BLaER1 (cell line): ENCODE results near the gene VWC2L.

ENCODE experiments used
- H3K27ac ChIP-seq: shearing (Covaris generic); formaldehyde crosslinking; 2 replicates; pipeline ENCODE4 v1.8.1; 2022
- H3K27me3 ChIP-seq: shearing (Covaris generic); formaldehyde crosslinking; 2 replicates; pipeline ENCODE4 v1.8.1; 2022
- H3K36me3 ChIP-seq: shearing (Covaris generic); formaldehyde crosslinking; 2 replicates; pipeline ENCODE4 v1.8.1; 2022
- H3K4me1 ChIP-seq: shearing (Covaris generic); formaldehyde crosslinking; 2 replicates; pipeline ENCODE4 v1.8.1; 2022
- H3K4me2 ChIP-seq: shearing (Covaris generic); formaldehyde crosslinking; 2 replicates; pipeline ENCODE4 v1.8.1; 2022
- H3K4me3 ChIP-seq: shearing (Covaris generic); formaldehyde crosslinking; 2 replicates; pipeline ENCODE4 v1.8.1; 2022
- H3K9ac ChIP-seq: shearing (Covaris generic); formaldehyde crosslinking; 2 replicates; pipeline ENCODE4 v1.8.1; 2022
- H3K9me3 ChIP-seq: shearing (Covaris generic); formaldehyde crosslinking; 2 replicates; pipeline ENCODE4 v1.8.1; 2022
- H4K20me1 ChIP-seq: shearing (Covaris generic); formaldehyde crosslinking; 2 replicates; pipeline ENCODE4 v1.8.1; 2022
- Cebpa-rat ChIP-seq: shearing (Covaris generic); IDR thresholded peaks from 2 replicates; pipeline ENCODE4 v1.8.1; 2022

Gene VWC2L

GRCh38 chr2:214489702-214490101 is 78.8 kb downstream of the VWC2L start:
- no peaks in the 10 kb centered on the region for H3K36me3 ChIP-seq
- H3K9me3 ChIP-seq = no peaks in the 10 kb centered on the region
- H3K4me2 ChIP-seq = no peak overlapping the region
- peaks cover 7% of the 10 kb centered on the region; the same call in 1 of the 2 replicates for H3K4me1 ChIP-seq
- H3K4me3 ChIP-seq = no peak overlapping the region
- TF ChIP-seq Cebpa-rat = no peak
- no peak overlapping the region for H3K9ac ChIP-seq
- no peak overlapping the region for H3K27ac ChIP-seq
- H4K20me1 ChIP-seq = no peaks in the 10 kb centered on the region
- H3K27me3 ChIP-seq = no peaks in the 10 kb centered on the region

- Histone ChIP-seq H3K4me2 (no peak overlapping the region), H3K9ac (no peak overlapping the region), H3K27me3 (no peaks in the 10 kb centered on the region), H3K4me1 (peaks cover 7% of the 10 kb centered on the region; the same call in 1 of the 2 replicates), H4K20me1 (no peaks in the 10 kb centered on the region), H3K27ac (no peak overlapping the region), H3K4me3 (no peak overlapping the region), H3K9me3 (no peaks in the 10 kb centered on the region), H3K36me3 (no peaks in the 10 kb centered on the region)
- no peak for TF ChIP-seq Cebpa-rat
These were observed 81.3 kb downstream of the VWC2L start for GRCh38 chr2:214492152-214492551.

- H3K27ac ChIP-seq = no peak overlapping the region
- H3K27me3 ChIP-seq = no peaks in the 10 kb centered on the region
- H3K9me3 ChIP-seq = no peaks in the 10 kb centered on the region
- no peak overlapping the region for H3K4me3 ChIP-seq
- H3K4me1 ChIP-seq = peaks cover 7% of the 10 kb centered on the region; the same call in 1 of the 2 replicates
- no peaks in the 10 kb centered on the region for H4K20me1 ChIP-seq
- no peak overlapping the region for H3K9ac ChIP-seq
- H3K36me3 ChIP-seq = no peaks in the 10 kb centered on the region
- no peak overlapping the region for H3K4me2 ChIP-seq
- no peak for TF ChIP-seq Cebpa-rat
These were observed 81.8 kb downstream of the VWC2L start for GRCh38 chr2:214492608-214493007.

- Histone ChIP-seq H3K4me2 (no peak overlapping the region), H4K20me1 (no peaks in the 10 kb centered on the region), H3K9me3 (no peaks in the 10 kb centered on the region), H3K27ac (no peak overlapping the region), H3K4me3 (no peak overlapping the region), H3K36me3 (no peaks in the 10 kb centered on the region), H3K4me1 (no peaks in the 10 kb centered on the region), H3K9ac (no peak overlapping the region), H3K27me3 (no peaks in the 10 kb centered on the region)
- no peak for TF ChIP-seq Cebpa-rat
These were observed 86.6 kb downstream of the VWC2L start for GRCh38 chr2:214497489-214497888.

- no peaks in the 10 kb centered on the region for H3K9me3 ChIP-seq
- H3K36me3 ChIP-seq = no peaks in the 10 kb centered on the region
- H3K4me3 ChIP-seq = no peak overlapping the region
- no peak overlapping the region for H3K4me2 ChIP-seq
- H4K20me1 ChIP-seq = no peaks in the 10 kb centered on the region
- no peaks in the 10 kb centered on the region for H3K4me1 ChIP-seq
- H3K27ac ChIP-seq = no peak overlapping the region
- no peak for TF ChIP-seq Cebpa-rat
- no peak overlapping the region for H3K9ac ChIP-seq
- no peaks in the 10 kb centered on the region for H3K27me3 ChIP-seq
These were observed 92.7 kb downstream of the VWC2L start for GRCh38 chr2:214503568-214503967.

GRCh38 chr2:214504599-214505376 is 93.9 kb downstream of the VWC2L start:
- Histone ChIP-seq H3K4me3 (no peak overlapping the region), H3K36me3 (no peaks in the 10 kb centered on the region), H3K4me1 (no peaks in the 10 kb centered on the region), H3K9ac (no peak overlapping the region), H3K27me3 (no peaks in the 10 kb centered on the region), H3K27ac (no peak overlapping the region), H4K20me1 (no peaks in the 10 kb centered on the region), H3K4me2 (no peak overlapping the region), H3K9me3 (no peaks in the 10 kb centered on the region)
- no peak for TF ChIP-seq Cebpa-rat

GRCh38 chr2:214507032-214507431 is 96.2 kb downstream of the VWC2L start:
- Histone ChIP-seq H3K4me2 (no peak overlapping the region), H3K4me1 (no peaks in the 10 kb centered on the region), H3K27me3 (no peaks in the 10 kb centered on the region), H3K9ac (no peak overlapping the region), H3K4me3 (no peak overlapping the region), H3K9me3 (no peaks in the 10 kb centered on the region), H4K20me1 (no peaks in the 10 kb centered on the region), H3K27ac (no peak overlapping the region), H3K36me3 (no peaks in the 10 kb centered on the region)
- TF ChIP-seq Cebpa-rat = no peak

GRCh38 chr2:214514704-214515103 is 103.8 kb downstream of the VWC2L start:
- H3K27ac ChIP-seq = no peak overlapping the region
- TF ChIP-seq Cebpa-rat = no peak
- H3K4me3 ChIP-seq = no peak overlapping the region
- H4K20me1 ChIP-seq = no peaks in the 10 kb centered on the region
- H3K9me3 ChIP-seq = no peaks in the 10 kb centered on the region
- H3K36me3 ChIP-seq = no peaks in the 10 kb centered on the region
- H3K9ac ChIP-seq = no peak overlapping the region
- no peak overlapping the region for H3K4me2 ChIP-seq
- H3K4me1 ChIP-seq = no peaks in the 10 kb centered on the region
- no peaks in the 10 kb centered on the region for H3K27me3 ChIP-seq

GRCh38 chr2:214515111-214515510 is 104.3 kb downstream of the VWC2L start:
- Histone ChIP-seq H4K20me1 (no peaks in the 10 kb centered on the region), H3K4me2 (no peak overlapping the region), H3K27ac (no peak overlapping the region), H3K9me3 (no peaks in the 10 kb centered on the region), H3K9ac (no peak overlapping the region), H3K4me3 (no peak overlapping the region), H3K27me3 (no peaks in the 10 kb centered on the region), H3K4me1 (no peaks in the 10 kb centered on the region), H3K36me3 (no peaks in the 10 kb centered on the region)
- TF ChIP-seq Cebpa-rat = no peak

- no peak overlapping the region for H3K9ac ChIP-seq
- H3K36me3 ChIP-seq = no peaks in the 10 kb centered on the region
- H3K4me1 ChIP-seq = no peaks in the 10 kb centered on the region
- H3K9me3 ChIP-seq = no peaks in the 10 kb centered on the region
- TF ChIP-seq Cebpa-rat = no peak
- no peaks in the 10 kb centered on the region for H4K20me1 ChIP-seq
- H3K27me3 ChIP-seq = no peaks in the 10 kb centered on the region
- no peak overlapping the region for H3K4me2 ChIP-seq
- H3K27ac ChIP-seq = no peak overlapping the region
- H3K4me3 ChIP-seq = no peak overlapping the region
These were observed 108.5 kb downstream of the VWC2L start for GRCh38 chr2:214519258-214519818.

- Histone ChIP-seq H3K27ac (no peak overlapping the region), H3K4me2 (no peak overlapping the region), H4K20me1 (no peaks in the 10 kb centered on the region), H3K36me3 (no peaks in the 10 kb centered on the region), H3K9me3 (no peaks in the 10 kb centered on the region), H3K9ac (no peak overlapping the region), H3K27me3 (no peaks in the 10 kb centered on the region), H3K4me1 (no peaks in the 10 kb centered on the region), H3K4me3 (no peak overlapping the region)
- no peak for TF ChIP-seq Cebpa-rat
These were observed 118.2 kb downstream of the VWC2L start for GRCh38 chr2:214529021-214529420.
